C1 segment of cervical spinal cord (tissue), 14 donors: ENCODE results near the gene SLC6A3.

ENCODE experiments used
- DNase-seq, 14 donors: peaks; one replicate each; lab custom pipeline; 2025; lab: John Stamatoyannopoulos, UW

Gene SLC6A3

GRCh38 chr5:1442222-1443145 lies 2.8 kb downstream of the SLC6A3 start:
- DNase-seq: no peak

- no peak for DNase-seq
Measured at GRCh38 chr5:1441166-1441865, 3.9 kb downstream of the SLC6A3 start.

- DNase-seq: no peak
Measured at GRCh38 chr5:1440098-1440493, 5.1 kb downstream of the SLC6A3 start.

- no peak for DNase-seq
Measured at GRCh38 chr5:1439388-1440097, 5.7 kb downstream of the SLC6A3 start.

- no peak for DNase-seq
Measured at GRCh38 chr5:1438871-1439270, 6.4 kb downstream of the SLC6A3 start.

GRCh38 chr5:1437876-1438559 lies 7.2 kb downstream of the SLC6A3 start:
- DNase-seq: no peak

GRCh38 chr5:1437226-1437829 lies 7.9 kb downstream of the SLC6A3 start:
- DNase-seq: no peak

- no peak for DNase-seq
Measured at GRCh38 chr5:1436681-1437080, 8.6 kb downstream of the SLC6A3 start.

GRCh38 chr5:1436036-1436435 lies 9.2 kb downstream of the SLC6A3 start:
- no peak for DNase-seq

GRCh38 chr5:1435369-1435768 lies 9.9 kb downstream of the SLC6A3 start:
- DNase-seq: no peak

- DNase-seq: no peak
Measured at GRCh38 chr5:1432296-1432695, 12.9 kb downstream of the SLC6A3 start.

- no peak for DNase-seq
Measured at GRCh38 chr5:1431896-1432295, 13.3 kb downstream of the SLC6A3 start.

GRCh38 chr5:1431021-1431811 lies 14.0 kb downstream of the SLC6A3 start:
- DNase-seq: no peak

GRCh38 chr5:1430121-1430795 lies 15.0 kb downstream of the SLC6A3 start:
- DNase-seq: no peak

GRCh38 chr5:1429496-1429895 lies 15.7 kb downstream of the SLC6A3 start:
- no peak for DNase-seq

- DNase-seq: no peak
Measured at GRCh38 chr5:1429066-1429465, 16.2 kb downstream of the SLC6A3 start.

- no peak for DNase-seq
Measured at GRCh38 chr5:1428107-1428506, 17.1 kb downstream of the SLC6A3 start.

- no peak for DNase-seq
Measured at GRCh38 chr5:1424716-1425115, 20.5 kb downstream of the SLC6A3 start.

- DNase-seq: no peak
Measured at GRCh38 chr5:1423901-1424603, 21.2 kb downstream of the SLC6A3 start.
